B cell (primary cell): ENCODE data around the gene HMHB1. TPM values are rescaled to one million over a fixed set of nuclear protein-coding genes. Genes with fewer than 3 reads are reported as not detected.

Experiments used
- ATAC-seq: fragments of 200-7000 bp; cut with Tn5 transposase; one replicate; pipeline ENCODE4 v1.10.0; 2021; ENCODE audit warnings: low read depth, mild to moderate bottlenecking, moderate number of reproducible peaks, moderate library complexity
- CTCF ChIA-PET: fragments of 350-600 bp; sonication (Branson Sonifier 250); formaldehyde crosslinking; loops from one replicate; lab custom pipeline; 2021; ENCODE audit warnings: antibody characterized with exemption, inconsistent platforms; lab: Charles Lee
- POLR2A ChIA-PET: fragments of 350-600 bp; sonication (Branson Sonifier 250); formaldehyde crosslinking; loops from one replicate; lab custom pipeline; 2021; ENCODE audit warnings: antibody characterized with exemption; lab: Charles Lee
- DNase-seq: peaks from one replicate; pipeline ENCODE4 v3.0.0; 2013
- H2AFZ ChIP-seq: 2 replicates; pipeline ENCODE4 v1.6.1; 2012; ENCODE audit warnings: mild to moderate bottlenecking, low read depth, low read length; ENCODE audit not compliant: insufficient read depth, poor library complexity, severe bottlenecking
- H3K27ac ChIP-seq, 2 donors: 1 replicate in 1 of 2; 2 replicates in 1 of 2; pipeline ENCODE4 v1.5.1; 2012 to 2013; ENCODE audit warnings: low read length in 2 of 2, mild to moderate bottlenecking in 2 of 2, moderate library complexity in 1 of 2
- H3K27me3 ChIP-seq, 4 experiments: fragments of 200-600 bp in 1 of 4; sonication (generic) in 1 of 4; replicated peaks in 1 of 4; 1 replicate in 2 of 4; 2 replicates in 2 of 4; pipeline versions ENCODE4 v1.6.1 to v1.7.0; 2013 to 2016; ENCODE audit warnings: low read length in 3 of 4, mild to moderate bottlenecking in 2 of 4, mixed read lengths in 1 of 4, moderate library complexity in 1 of 4; ENCODE audit not compliant: insufficient read depth in 4 of 4, control insufficient read depth in 3 of 4; ENCODE audit errors: control extremely low read depth in 1 of 4
- H3K36me3 ChIP-seq, 2 experiments: replicated peaks in 1 of 2; 1 replicate in 1 of 2; 2 replicates in 1 of 2; pipeline versions ENCODE4 v1.6.1 to v1.7.1; 2013; ENCODE audit warnings: low read length in 1 of 2; ENCODE audit not compliant: insufficient read depth in 2 of 2, control insufficient read depth in 1 of 2; ENCODE audit errors: control extremely low read depth in 1 of 2, extremely low read depth in 1 of 2
- H3K4me1 ChIP-seq, 2 donors: fragments of 200-600 bp in 1 of 2; sonication (generic) in 1 of 2; 1 replicate in 1 of 2; 2 replicates in 1 of 2; pipeline versions ENCODE4 v1.5.1 to v1.6.1; 2013 to 2017; ENCODE audit warnings: low read length in 2 of 2; ENCODE audit not compliant: control insufficient read depth in 2 of 2, insufficient read depth in 2 of 2
- H3K4me2 ChIP-seq: replicated peaks from 2 replicates; pipeline ENCODE3; 2012; ENCODE audit warnings: mild to moderate bottlenecking, low read depth, low read length; ENCODE audit not compliant: poor library complexity, severe bottlenecking
- H3K4me3 ChIP-seq, 5 experiments: fragments of 200-600 bp in 1 of 5; sonication (generic) in 1 of 5; 1 replicate in 3 of 5; 2 replicates in 2 of 5; pipeline versions ENCODE4 v1.5.1 to v1.7.0; 2011 to 2016; ENCODE audit warnings: low read length in 4 of 5, mild to moderate bottlenecking in 4 of 5, low read depth in 2 of 5, control low read depth in 1 of 5, moderate library complexity in 1 of 5; ENCODE audit not compliant: insufficient read depth in 1 of 5; ENCODE audit errors: control extremely low read depth in 1 of 5, extremely low read depth in 1 of 5
- H3K79me2 ChIP-seq: fragments of 200-600 bp; sonication (generic); one replicate; pipeline ENCODE4 v1.6.0; 2016; ENCODE audit warnings: low read length; ENCODE audit not compliant: control insufficient read depth, insufficient read depth
- H3K9ac ChIP-seq: fragments of 200-600 bp; sonication (generic); 2 replicates; pipeline ENCODE4 v1.6.1; 2017; ENCODE audit warnings: mild to moderate bottlenecking, low read length, moderate library complexity
- H3K9me3 ChIP-seq, 3 donors: one replicate each; pipeline versions ENCODE4 v1.6.1 to v1.7.1; 2013; ENCODE audit warnings: low read length in 2 of 3; ENCODE audit not compliant: control insufficient read depth in 2 of 3, insufficient read depth in 1 of 3; ENCODE audit errors: control extremely low read depth in 1 of 3
- H4K20me1 ChIP-seq: 2 replicates; pipeline ENCODE4 v1.6.0; 2012; ENCODE audit warnings: mild to moderate bottlenecking, low read length; ENCODE audit not compliant: insufficient read depth, control insufficient read depth, poor library complexity, severe bottlenecking
- H3K27ac Mint-ChIP-seq: one replicate; pipeline ENCODE4 v1.8.0; 2021; ENCODE audit warnings: mixed read lengths
- H3K27me3 Mint-ChIP-seq: one replicate; pipeline ENCODE4 v1.8.0; 2021; ENCODE audit warnings: mixed read lengths
- H3K4me1 Mint-ChIP-seq: one replicate; pipeline ENCODE4 v1.8.0; 2021; ENCODE audit warnings: mixed read lengths
- H3K4me3 Mint-ChIP-seq: one replicate; pipeline ENCODE4 v1.8.0; 2021; ENCODE audit warnings: mixed read lengths
- H3K9me3 Mint-ChIP-seq: one replicate; pipeline ENCODE4 v1.8.0; 2022; ENCODE audit warnings: mixed read lengths; ENCODE audit not compliant: insufficient read depth
- EZH2 ChIP-seq: IDR thresholded peaks from 2 replicates; pipeline ENCODE4 v1.6.1; 2012; ENCODE audit warnings: borderline replicate concordance, low read depth, mild to moderate bottlenecking, moderate library complexity, low read length; ENCODE audit not compliant: insufficient read depth, poor library complexity, severe bottlenecking
- WGBS: methylation state at CpG from one replicate; pipeline ENCODE4 v1.1.5; 2013; ENCODE audit warnings: missing lambda C conversion rate; ENCODE audit not compliant: insufficient coverage; 5-methylcytosine and 5-hydroxymethylcytosine counted together
- intact Hi-C: fragments of 100-400 bp; cut with micrococcal nuclease; formaldehyde crosslinking; loops from one replicate; pipeline ENCODE4 v1.10.0; 2022
- polyA plus RNA-seq: library from polyadenylated mRNA; depleted of rRNA; stranded (reverse); fragments of >200 nt; gene quantifications from 2 replicates; pipeline ENCODE4 v1.2.3, GENCODE V29; 2012
- total RNA-seq, 2 donors: library from RNA; stranded (reverse); fragments of 120-200 nt in 1 of 2; gene quantifications; 1 replicate in 1 of 2; 2 replicates in 1 of 2; pipeline versions ENCODE4 v1.2.3 to v1.2.4, GENCODE V29; 2013 to 2022
- TF ChIP-seq, protein P1 (sequence below): fragments of 200-600 bp; IDR thresholded peaks from one replicate; pipeline ENCODE4 v1.8.0; 2022; ENCODE audit warnings: antibody characterized with exemption, mild to moderate bottlenecking

Gene HMHB1
- total and polyA plus RNA-seq, 2 donors (not counting 1 experiment from before 2014, with no cell fraction given), result not detected

DNA sequence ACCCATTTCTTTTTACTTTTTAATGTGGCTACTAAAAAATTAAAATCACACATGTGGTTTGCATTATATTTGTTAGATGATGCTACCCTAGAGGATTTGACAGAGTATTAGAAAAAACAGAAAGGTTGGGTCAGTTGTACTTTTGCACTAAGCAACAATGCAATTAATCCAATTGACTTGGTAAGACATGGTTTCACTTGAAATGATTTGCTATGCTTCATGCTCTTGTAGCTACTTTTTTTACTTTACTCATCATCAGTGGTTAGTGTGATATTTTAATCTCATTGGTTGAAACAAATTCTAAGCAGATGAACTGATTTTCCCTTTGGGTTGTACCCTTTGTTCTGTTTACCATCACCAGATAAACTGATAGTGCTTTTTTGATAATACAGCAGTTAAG is 39.4 kb downstream of the HMHB1 start:
- H2AFZ ChIP-seq, result no peak overlapping the region
- no peak overlapping the region for H3K4me3 Mint-ChIP-seq
- H3K36me3 ChIP-seq, result no peaks in the 10 kb centered on the region
- no peak overlapping the region for H3K4me2 ChIP-seq
- TF ChIP-seq, protein P1, sequence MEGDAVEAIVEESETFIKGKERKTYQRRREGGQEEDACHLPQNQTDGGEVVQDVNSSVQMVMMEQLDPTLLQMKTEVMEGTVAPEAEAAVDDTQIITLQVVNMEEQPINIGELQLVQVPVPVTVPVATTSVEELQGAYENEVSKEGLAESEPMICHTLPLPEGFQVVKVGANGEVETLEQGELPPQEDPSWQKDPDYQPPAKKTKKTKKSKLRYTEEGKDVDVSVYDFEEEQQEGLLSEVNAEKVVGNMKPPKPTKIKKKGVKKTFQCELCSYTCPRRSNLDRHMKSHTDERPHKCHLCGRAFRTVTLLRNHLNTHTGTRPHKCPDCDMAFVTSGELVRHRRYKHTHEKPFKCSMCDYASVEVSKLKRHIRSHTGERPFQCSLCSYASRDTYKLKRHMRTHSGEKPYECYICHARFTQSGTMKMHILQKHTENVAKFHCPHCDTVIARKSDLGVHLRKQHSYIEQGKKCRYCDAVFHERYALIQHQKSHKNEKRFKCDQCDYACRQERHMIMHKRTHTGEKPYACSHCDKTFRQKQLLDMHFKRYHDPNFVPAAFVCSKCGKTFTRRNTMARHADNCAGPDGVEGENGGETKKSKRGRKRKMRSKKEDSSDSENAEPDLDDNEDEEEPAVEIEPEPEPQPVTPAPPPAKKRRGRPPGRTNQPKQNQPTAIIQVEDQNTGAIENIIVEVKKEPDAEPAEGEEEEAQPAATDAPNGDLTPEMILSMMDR, result no peak
- no peak for TF ChIP-seq EZH2
- CTCF ChIA-PET, result no interaction called here
- no peak for ATAC-seq
- no peak overlapping the region for H3K9ac ChIP-seq
- no peak overlapping the region for H3K27ac ChIP-seq
- DNase-seq, result no peak
- H3K4me3 ChIP-seq, result no peak overlapping the region
- no peaks in the 10 kb centered on the region for H3K9me3 Mint-ChIP-seq
- H3K4me1 ChIP-seq, result no peaks in the 10 kb centered on the region
- H3K9me3 ChIP-seq, result no peaks in the 10 kb centered on the region
- intact Hi-C loops, result no loop called here
- POLR2A ChIA-PET, result interaction anchor here (0.7 kb wide), 1 partner anchor 659 kb away, joined by 3 read pairs; no protein-coding TSS in a partner anchor
- H3K27me3 Mint-ChIP-seq, result no peaks in the 10 kb centered on the region
- peaks cover 0 to 3% (median 0%) of the 10 kb centered on the region in 4 experiments for H3K27me3 ChIP-seq
- H3K4me1 Mint-ChIP-seq, result peaks cover 2% of the 10 kb centered on the region
- H3K79me2 ChIP-seq, result no peaks in the 10 kb centered on the region
- no peaks in the 10 kb centered on the region for H4K20me1 ChIP-seq
- H3K27ac Mint-ChIP-seq, result no peak overlapping the region

DNA sequence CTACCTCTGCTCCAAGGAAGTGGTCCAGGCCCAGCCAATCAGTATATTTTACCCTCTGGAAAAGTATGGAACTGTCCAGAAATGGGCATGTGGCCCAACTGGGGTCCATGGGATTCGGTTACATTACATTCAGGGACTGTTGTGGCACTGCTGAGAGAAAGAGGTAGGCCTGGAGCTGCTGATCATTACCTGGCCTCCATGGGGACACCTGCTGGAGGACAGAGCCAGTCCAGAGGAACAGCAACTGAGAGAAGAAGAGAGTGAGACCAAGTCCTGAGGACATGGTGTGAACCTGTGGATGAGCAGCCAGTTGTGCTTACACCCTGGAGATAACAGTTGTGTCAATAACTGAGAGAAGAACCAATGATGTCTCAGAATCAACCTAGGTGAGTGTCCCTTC is 48.2 kb downstream of the HMHB1 start:
- H3K27me3 ChIP-seq, result no peaks in the 10 kb centered on the region
- Mint-ChIP-seq H3K4me1 (peaks cover 5% of the 10 kb centered on the region), H3K4me3 (no peak overlapping the region), H3K9me3 (peaks cover 2% of the 10 kb centered on the region), H3K27me3 (no peaks in the 10 kb centered on the region), H3K27ac (no peak overlapping the region)
- DNase-seq (no peak), ATAC-seq (no peak)
- H3K36me3 ChIP-seq, result no peaks in the 10 kb centered on the region
- WGBS, result 80% methylated on average over 1 of the region's 1 CpG
- CTCF ChIA-PET, result interaction anchor here (0.7 kb wide), 1 partner anchor 35 kb away, joined by 4 read pairs; no protein-coding TSS in a partner anchor
- no peaks in the 10 kb centered on the region for H4K20me1 ChIP-seq
- H3K9ac ChIP-seq, result no peak overlapping the region
- no peak overlapping the region for H2AFZ ChIP-seq
- no peak overlapping the region for H3K4me2 ChIP-seq
- H3K27ac ChIP-seq, result no peak overlapping the region
- intact Hi-C loops, result no loop called here
- POLR2A ChIA-PET, result no interaction called here
- H3K4me1 ChIP-seq, result no peaks in the 10 kb centered on the region
- no peaks in the 10 kb centered on the region for H3K79me2 ChIP-seq
- H3K9me3 ChIP-seq, result no peaks in the 10 kb centered on the region
- no peak for TF ChIP-seq EZH2
- TF ChIP-seq, protein P1, result no peak
- H3K4me3 ChIP-seq, result no peak overlapping the region
